Measurements from ENCODE around the gene TDP2. TPM values are rescaled to one million over a fixed set of nuclear protein-coding genes. Genes with fewer than 3 reads are reported as not detected.
A peak's percentile ranks its signal among the peaks of the same experiment; 100 is the strongest.
"Not testable (repeated sequence)": the region's sequence is repeated elsewhere in the genome, so short reads cannot be mapped to it uniquely, and the experiment has no call there.

Gene TDP2
- total RNA-seq, 1 donor from 2014 or later, result 36.8 TPM

DNA sequence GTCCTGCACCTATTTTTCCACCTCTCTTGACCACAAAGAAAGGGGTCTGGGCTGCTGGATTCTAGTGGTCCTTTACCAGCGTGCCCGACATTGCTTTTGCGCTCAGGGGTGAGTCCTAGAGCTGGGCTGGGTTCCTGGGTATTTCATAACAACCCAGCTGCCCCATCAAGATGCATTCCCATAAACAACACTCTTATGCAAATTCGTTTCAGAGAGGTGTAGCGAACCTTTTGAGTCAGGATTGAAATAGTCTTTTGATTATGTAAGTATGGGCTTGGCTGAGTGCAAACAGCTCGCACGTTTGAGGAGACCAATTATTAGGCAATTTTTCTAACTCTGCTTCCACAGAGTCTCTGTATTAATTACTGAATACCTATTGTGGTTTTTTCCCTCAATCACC lies 13.9 kb upstream of the TDP2 start:
- DNase-seq (ENCODE audit: low read depth), result no peak

DNA sequence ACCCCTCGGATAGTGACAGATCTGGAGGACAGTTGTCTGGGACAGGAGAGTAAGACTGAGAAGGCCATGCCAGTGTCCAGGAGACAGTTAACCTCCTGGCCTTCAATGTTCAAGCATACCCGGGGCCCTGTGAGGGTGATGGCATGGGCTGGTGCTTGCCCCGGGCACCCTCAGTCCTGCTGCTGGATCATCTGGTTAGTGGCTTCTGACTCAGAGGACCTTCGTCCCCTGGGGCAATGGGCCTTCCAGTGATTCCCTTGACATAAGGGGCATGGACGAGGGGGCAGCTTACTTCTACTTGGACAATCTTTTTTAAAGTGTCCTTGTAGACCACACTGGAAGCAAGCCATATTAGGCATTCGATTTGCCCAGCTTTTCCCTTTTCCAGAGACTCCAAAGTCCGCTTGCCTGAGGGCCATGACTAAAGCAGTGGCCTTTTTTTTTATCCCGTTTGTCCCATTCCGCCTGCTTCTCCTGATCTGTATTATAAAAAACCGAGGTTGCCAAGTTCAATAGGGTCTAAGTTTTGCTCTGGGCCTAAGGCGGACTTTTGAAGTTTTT lies 12.2 kb upstream of the TDP2 start:
- not testable (repeated sequence) for DNase-seq (ENCODE audit: low read depth)

DNA sequence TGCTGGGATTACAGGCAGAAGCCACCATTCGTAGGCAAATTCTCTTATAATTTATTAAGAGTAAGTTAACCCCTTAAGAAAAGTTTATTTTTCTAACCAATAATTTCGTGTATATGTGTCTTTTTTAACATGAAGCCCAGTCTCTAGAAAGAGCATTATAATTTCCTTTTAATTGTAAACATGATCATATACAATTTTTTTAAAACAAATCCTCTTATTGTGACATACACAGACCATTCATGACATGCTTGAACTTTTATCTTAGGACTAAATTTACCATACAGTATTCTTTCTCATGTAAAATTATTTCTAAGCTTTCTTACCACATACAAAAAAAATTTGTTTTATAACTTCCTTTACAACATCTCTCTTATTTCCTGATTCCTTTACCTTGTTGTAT lies 6.9 kb upstream of the TDP2 start:
- DNase-seq (ENCODE audit: low read depth), result no peak

DNA sequence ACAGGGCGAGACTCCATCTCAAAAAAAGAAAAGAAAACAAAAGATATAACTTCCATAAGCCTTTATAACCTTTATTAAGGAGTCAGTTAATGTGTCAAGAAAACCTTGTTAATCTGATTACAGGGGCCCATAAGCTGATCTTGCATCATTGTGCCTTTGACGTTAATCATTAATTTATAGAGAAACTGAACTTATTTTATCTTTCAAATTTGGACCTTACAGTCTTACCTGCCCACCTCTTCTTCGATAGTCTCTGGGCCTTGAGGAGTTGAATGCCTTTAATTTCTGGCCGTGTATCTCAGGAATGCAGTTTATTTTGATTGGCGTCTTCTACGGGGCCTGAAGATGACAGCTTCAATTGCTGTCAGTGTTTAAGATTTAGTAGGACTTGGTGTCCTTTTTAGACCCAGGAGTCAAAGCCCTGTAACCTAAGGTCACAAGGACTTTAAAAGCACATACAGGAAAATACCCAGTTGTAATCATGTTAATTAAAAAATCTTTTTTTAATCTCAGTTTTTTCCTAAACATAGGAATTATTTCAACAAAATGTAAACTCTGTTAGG lies 6.0 kb upstream of the TDP2 start:
- DNase-seq (ENCODE audit: low read depth), result no peak

DNA sequence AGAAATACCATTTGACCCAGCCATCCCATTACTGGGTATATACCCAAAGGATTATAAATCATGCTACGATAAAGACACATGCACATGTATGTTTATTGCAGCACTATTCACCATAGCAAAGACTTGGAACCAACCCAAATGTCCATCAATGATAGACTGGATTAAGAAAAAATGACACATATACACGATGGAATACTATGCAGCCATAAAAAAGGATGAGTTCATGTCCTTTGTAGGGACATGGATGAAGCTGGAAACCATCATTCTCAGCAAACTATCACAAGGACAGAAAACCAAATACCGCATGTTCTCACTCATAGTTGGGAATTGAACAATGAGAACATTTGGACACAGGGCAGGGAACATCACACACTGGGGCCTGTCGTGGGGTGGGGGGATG lies 4.4 kb upstream of the TDP2 start:
- DNase-seq (ENCODE audit: low read depth), result not testable (repeated sequence)

DNA sequence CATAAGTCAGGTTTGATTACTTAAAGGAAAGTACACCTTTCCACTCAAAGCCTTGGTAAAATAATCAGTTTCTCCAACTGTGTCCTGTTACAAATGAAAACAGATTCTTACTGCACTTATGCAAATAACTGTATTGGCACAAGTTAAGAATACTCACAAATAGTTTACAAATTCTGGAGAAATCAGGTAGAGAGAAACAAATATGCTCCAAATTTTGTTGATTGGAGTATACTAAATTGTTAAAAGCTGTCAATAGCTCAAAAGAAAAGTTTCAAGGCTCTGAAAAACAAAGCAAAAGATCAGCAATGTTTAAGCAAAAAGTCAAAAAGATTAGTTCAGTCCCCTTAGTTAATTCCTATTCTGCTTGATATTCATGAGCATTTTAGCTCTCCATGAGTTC lies 3.8 kb upstream of the TDP2 start:
- DNase-seq (ENCODE audit: low read depth), result not testable (repeated sequence)

DNA sequence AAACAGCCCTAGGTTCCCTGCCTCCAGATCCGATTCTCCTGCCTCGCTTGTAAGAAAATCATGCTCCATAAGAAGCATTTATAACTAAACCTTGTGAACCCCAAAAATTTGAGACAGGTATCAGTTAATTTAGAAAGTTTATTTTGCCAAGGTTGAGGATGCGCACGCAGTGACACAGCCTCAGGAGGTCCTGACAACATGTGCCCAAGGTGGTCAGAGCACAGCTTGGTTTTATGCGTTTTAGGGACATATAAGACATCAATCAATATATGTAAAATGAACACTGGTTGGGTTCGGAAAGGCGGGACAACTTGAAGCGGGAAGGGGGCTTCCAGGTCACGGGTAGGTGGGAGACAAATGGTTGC lies 2.3 kb upstream of the TDP2 start:
- DNase-seq (ENCODE audit: low read depth), result no peak

DNA sequence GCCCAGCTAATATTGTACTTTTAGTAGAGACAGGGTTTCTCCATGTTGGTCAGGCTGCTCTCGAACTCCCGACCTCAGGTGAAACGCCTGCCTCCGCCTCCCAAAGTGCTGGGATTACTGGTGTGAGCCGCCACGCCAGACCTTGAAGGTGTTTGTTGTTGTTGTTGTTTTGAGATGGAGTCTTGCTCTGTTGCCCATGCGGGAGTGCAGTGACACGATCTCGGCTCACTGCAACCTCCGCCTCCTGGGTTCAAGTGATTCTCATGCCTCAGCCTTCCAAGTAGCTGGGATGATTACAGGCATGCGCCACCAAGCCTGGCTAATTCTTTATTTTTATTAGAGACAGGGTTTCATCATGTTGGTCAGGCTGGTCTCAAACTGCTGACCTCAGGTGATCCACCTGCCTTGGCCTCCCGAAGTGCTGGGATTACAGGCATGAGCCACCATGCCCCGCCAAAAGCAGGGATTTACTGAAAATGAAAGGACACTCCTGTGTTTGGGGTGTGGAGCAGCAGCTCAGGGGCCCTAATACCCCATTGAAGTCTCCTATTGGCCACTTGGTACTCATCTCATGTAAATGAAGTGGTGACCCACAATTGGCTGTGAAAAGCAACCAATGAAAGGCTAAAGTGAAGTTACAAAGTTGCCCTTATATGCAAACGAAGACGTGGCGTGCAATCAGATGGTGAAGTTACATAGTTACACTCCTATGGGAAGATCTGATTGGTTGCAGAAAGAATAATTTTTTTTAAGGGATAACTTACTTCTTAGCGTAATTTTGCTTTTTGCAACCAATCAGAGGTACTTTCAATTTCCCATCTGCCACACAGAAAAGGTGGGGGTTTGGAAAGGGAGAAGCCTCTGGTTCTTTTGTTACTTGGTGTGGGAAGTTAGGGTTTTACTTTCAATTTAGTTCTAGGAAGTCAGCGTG lies 1.6 kb upstream of the TDP2 start:
- not testable (repeated sequence) for DNase-seq (ENCODE audit: low read depth)

DNA sequence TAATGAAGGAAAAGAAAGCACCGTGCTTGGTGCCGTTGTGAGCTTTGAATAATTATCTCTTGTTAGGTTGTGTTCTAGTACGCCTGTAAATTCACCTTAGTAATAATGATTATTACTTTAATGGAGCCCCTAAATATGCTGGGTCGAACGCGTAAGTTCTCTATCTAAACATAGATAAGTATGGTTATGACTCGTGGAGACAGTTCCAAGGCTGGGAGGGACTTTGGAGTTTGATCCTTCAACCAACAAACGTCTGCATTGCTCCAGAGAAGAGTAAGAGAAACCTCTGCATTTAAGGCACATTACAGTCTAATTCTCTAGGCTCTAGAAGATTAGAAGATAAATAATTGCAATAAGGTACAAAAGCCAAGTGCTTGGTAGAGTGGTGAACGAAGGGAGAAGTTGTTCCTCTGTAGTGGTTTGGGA lies 692 bp upstream of the TDP2 start:
- peak; percentile 24 for DNase-seq (ENCODE audit: low read depth)

DNA sequence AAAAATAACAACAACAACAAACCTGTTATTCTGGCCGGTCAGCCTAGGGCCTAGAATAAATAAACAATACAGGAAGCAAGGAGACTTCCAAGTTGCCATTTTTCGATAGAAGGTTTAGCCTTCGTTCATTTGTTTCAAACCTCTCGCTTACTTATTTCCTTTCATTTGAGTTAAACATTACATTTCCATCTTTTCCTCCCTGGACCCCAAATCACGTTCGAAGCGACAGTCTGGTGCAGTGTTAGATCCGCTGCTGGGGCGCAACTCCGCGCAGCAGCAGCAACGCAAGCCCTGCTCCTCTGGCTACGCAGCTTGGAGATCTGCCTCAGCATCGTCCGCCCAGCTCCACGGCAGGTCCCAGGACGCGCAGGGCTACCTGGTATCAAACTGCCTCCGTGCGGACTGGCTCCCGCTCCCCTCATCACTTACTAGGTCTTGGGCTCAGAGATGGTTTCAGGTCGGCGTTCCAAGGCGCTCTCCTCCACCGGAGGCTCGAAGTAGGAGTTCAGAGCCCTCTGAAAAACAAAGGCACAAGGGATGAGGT lies 530 bp downstream of the TDP2 start:
- DNase-seq (ENCODE audit: low read depth), result no peak

DNA sequence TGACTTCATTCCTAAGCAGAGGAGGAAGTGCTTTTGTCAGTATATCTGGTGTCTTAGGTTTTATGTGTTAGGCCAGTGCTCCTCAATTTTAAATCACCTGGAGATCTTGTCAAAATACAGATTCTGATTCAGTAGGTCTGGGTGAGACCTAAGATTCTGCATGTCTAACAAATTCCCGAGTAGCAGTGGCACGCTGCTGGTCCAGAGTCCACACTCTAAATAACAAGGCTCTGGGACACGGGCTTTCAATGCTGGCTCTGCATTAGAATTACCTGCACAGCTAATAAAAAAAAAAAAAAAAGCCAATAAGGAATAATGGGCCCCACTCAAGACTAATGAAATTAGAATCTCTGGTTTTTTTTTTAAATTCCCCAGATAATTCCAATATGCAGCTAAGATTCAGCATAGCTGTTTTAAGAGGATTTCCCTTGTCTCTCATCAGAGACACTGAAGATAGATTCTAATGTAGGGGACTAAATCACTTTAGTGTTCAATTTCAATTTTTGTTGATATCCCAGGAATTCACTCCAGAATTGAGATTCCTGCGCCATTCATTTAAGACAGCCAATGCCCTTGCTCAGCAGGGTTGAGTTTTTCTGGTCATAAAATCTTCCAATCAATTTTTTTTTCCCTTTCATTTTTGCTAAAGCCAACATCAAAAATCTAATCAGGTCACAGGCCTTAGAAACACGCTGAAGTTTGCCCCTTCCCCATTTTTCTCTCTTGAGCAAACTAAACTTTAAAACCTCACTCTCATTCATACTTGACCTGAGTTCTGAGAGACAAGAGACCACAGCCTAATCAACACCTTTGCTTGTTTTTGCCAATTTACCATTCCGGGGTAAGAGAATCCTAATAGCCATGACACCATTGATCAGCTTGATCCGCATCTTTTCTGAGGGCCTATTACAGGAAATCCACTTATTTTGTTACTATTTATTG lies 2.4 kb downstream of the TDP2 start:
- DNase-seq (ENCODE audit: low read depth), result no peak

DNA sequence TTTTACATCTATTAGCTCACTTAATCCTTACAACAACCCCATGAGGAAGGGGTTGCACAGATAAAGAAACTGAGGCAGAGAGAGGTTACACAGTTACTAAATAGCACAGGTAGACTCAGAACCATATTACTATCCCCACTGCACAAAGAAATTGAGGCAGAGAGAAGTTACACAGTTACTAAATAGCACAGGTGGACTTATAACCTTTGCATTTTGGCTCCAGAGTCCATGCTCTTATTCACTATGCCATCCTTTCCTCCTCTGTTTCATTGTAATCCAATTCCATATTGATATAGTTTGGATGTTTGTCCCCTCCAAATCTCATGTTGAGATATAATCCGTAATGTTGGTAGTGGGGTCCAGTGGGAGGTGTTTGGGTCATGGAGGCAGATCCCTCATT lies 3.5 kb downstream of the TDP2 start:
- DNase-seq (ENCODE audit: low read depth), result no peak

DNA sequence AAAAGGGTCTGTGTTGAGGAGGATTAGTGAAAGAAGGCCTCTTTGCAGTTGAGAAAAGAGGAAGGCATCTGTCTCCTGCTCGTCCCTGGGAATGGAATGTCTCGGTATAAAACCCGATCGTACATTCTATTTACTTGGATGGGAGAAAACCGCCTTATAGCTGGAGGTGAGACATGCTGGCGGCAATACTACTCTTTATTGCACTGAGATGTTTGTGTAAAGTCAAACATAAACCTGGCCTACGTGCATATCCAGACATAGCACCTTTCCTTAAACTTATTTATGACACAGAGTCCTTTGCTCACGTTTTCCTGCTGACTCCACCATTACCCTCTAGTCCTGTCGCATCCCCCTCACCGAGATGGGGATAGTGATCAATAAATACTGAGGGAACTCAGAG lies 4.5 kb downstream of the TDP2 start:
- DNase-seq (ENCODE audit: low read depth), result no peak

DNA sequence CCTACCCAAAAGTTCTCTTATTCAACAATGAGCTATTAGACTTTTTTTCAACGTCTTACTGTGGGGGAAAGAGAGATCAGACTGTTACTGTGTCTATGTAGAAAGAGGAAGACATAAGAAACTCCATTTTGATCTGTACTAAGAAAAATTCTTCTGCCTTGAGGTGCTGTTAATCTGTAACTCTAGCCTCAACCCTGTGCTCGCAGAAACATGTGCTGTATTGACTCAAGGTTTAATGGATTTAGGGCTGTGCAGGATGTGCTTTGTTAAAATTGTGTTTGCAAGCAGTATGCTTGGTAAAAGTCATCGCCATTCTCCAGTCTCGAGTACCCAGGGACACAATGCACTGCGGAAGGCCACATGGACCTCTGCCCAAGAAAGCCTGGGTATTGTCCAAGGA lies 4.9 kb downstream of the TDP2 start:
- peak; percentile 28 for DNase-seq (ENCODE audit: low read depth)

DNA sequence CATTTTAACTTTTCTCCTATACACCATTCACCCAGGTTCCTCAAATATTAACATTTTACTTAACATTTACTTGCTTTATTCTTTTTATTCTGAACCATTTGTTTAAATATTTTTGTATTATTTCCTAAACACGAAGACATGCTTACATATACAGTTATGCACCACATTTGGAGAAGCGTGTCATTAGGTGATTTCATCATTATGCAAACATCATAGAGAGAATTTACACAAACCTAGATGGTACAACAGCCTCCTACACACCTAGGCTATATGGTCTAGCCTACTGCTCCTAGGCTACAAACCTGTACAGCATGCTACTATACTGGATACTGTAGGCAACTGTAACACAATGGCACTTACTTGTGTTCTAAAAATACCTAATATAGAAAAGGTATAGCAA lies 6.6 kb downstream of the TDP2 start:
- DNase-seq (ENCODE audit: low read depth), result no peak

DNA sequence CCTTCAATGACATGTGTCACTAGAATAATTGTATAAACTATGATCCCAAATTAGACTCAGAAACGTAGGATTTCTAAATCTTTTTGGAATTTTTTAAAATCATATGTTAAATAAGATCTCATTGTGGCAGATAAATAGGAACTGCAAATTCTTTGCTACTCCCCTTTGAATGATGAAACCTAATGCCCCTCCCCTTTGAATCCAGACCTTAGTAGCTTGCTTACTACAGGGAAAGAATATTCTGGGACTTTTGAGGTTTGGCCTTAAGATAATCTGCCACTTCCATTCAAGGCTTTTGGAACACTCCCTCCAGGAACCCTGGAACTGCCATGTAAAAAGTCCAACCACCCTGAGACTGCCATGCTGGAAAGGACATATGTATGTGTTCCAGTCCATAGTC lies 7.1 kb downstream of the TDP2 start:
- DNase-seq (ENCODE audit: low read depth), result no peak

DNA sequence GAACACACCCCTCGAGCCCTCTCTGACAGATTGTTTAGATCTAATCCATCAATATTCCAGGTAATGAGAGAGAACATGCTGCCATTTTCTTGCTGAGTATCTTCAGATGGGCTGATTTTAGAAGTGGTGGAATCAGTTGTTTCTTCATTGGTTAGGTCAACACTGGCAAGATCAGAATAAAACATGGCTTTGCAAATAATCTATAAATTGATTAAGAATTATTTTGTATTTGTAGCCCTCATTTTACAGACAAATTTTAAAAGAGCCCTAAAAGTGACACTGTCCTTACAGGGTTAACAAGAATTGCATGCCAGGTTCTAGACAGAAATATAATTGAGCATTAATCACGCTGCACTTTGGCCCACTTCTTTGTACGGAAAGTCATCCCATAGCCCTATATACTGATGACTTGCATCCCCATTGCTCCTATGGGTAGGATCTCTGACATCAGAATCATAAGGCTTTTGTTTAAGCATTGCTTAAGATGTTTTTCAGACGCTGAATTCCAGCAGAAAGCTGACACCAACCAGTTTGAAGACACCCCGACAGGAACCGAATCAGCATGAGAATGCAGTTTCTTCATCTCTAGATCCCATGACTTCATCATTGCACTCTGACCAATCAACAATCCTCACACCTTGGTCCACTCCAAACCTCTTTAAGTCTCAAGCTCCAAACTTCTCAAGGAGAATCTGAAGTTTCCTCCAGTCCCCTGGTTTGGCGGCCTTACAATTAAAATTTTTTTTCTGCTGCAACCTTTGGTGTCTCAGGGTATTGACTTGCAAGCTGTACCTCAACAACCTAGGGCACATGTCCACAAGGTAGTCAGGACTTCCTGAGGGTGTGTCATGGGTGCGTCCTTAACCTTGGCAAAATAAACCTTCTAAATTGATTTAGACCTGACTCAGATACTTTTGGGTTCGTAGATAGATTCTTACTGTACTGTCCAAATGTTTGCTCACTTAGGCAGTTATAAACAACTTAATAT lies 7.8 kb downstream of the TDP2 start:
- peak; percentile 53 for DNase-seq (ENCODE audit: low read depth)

DNA sequence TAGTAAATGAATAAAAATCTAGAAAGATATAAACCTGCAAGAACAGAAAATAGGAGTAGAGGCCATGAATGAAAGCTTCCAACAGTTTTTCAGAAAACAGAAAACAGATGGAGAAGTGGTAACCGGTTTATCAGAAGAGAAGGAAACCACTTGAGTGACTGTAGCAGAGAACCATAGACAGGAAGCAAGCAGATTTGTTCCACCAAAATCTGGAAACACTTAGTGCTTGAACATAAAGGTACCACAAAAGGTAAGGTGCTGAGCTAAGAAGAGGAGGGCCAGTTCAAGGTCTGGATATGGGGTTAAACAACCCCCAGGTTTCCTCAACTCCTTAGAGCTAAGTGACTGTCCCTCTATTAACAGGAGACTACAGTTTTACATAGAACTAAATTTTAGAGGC lies 11.5 kb downstream of the TDP2 start:
- DNase-seq (ENCODE audit: low read depth), result no peak

DNA sequence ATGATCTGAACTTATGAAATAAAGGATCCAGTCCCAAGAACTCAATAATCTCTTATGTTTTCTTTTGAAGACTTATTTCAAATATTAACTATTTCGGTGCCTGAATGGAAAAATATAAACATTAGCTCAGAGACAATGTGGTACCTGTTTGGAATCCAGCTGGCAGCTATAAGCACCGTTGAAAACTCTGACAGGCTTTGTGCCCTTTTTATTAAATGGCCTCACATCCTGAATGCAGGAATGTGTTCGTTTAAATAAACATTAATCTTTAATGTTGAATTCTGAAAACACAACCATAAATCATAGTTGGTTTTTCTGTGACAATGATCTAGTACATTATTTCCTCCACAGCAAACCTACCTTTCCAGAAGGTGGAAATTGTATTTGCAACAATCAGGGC lies 16.3 kb downstream of the TDP2 start:
- no peak for DNase-seq (ENCODE audit: low read depth)

DNA sequence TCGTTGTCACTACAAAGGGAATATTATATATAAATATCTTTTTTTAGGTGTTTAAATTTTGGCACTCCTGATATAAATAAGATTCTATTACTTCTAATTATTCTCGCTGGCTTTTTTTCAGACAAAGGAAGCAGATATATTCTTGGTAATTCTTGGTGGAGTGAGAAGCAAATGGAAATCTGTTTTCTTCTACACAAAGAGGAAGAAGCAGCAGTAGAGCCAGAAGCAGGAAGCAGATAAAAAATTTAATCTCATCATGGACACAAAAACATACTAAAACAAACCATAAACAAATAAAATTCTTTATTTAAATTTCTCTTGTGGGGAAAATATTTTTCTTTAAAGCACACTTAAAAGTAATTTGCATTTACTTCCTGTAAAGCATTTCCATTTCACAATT lies 17.0 kb downstream of the TDP2 start:
- no peak for DNase-seq (ENCODE audit: low read depth)

DNA sequence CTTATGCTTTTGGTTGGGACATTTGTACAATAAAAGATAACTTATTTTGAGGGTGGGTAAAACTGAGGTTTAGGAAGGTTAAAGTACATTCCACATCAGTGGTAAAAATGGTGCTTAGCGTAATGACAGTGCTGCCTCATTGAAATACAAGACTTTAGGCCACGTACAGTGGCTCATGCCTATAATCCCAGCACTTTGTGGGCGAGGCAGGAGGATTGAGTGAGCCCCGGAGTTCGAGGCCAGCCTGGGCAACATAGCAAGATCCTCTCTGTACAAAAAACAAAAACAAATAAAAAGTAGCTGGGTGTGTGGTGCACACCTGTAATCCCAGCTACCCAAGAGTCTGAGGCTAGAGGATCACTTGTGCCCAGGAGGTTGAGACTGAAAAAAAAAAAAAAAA lies 18.4 kb downstream of the TDP2 start:
- DNase-seq (ENCODE audit: low read depth), result no peak
